MM.1S (cell line): ENCODE measurements around the gene RPTOR.

ENCODE experiments used
- EZH2 ChIP-seq: fragments of 300-600 bp; sonication (generic); optimal IDR thresholded peaks from 2 replicates; pipeline ENCODE3; 2017; ENCODE audit warnings: low read depth, mild to moderate bottlenecking, antibody characterized with exemption, low read length, mixed read lengths
- EZH2phosphoT487 ChIP-seq: fragments of 300-600 bp; sonication (generic); IDR thresholded peaks from 2 replicates; pipeline ENCODE4 v1.6.1; 2018; ENCODE audit warnings: antibody characterized with exemption, low read length
- TF ChIP-seq, protein P1 (sequence below): fragments of 300-600 bp; sonication (generic); IDR thresholded peaks from 2 replicates; pipeline ENCODE4 v1.5.1; 2016; ENCODE audit warnings: antibody characterized with exemption, low read length, mixed read lengths

DNA sequence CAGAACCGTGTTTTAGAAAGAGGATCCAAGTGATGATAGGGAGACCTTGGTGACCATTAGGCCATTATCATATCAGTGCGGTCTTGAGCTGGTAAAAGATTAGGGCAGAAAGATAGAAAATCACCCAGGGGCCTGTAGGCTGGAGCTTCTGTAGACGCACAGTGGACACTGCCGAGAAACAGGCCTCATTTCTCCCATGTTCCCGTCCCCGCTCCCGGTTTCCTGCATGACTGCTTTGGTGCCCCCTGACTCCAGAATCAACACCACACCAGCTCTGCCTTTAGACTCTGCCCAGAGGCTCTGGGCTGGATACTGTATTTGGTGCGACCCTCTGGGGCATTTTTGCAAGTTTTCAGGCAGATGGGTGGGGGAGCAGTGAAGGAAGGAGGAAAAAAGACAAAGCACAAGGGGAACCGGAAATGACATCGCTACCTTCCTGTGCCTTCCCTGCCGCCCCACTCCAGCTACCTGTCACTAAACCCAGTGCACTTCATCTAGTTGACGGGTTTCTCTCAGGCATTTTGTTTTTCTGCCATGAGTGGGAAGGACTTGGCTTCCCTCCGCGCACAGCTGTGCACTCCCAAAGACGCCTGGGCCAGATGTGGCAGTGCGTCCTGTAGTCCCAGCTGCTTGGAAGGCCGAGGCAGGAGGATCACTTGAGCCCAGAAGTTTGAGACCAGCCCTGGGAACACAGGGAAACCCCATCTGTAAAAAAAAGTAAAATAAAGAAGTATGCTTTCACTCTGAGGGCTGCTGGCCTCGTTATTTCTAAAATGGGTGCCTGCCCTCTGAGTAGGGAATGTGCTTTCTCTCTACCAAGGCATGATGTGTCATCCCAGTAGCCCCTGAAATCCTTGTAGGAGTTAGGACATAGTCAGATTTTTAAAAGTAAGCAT is 214.1 kb downstream of the RPTOR start:
- TF ChIP-seq, protein P1, sequence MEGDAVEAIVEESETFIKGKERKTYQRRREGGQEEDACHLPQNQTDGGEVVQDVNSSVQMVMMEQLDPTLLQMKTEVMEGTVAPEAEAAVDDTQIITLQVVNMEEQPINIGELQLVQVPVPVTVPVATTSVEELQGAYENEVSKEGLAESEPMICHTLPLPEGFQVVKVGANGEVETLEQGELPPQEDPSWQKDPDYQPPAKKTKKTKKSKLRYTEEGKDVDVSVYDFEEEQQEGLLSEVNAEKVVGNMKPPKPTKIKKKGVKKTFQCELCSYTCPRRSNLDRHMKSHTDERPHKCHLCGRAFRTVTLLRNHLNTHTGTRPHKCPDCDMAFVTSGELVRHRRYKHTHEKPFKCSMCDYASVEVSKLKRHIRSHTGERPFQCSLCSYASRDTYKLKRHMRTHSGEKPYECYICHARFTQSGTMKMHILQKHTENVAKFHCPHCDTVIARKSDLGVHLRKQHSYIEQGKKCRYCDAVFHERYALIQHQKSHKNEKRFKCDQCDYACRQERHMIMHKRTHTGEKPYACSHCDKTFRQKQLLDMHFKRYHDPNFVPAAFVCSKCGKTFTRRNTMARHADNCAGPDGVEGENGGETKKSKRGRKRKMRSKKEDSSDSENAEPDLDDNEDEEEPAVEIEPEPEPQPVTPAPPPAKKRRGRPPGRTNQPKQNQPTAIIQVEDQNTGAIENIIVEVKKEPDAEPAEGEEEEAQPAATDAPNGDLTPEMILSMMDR: no peak
- TF ChIP-seq EZH2phosphoT487: no peak
- TF ChIP-seq EZH2: no peak
